HuH-7.5 (cell line): Measurements from ENCODE around the gene SLC2A5.

ENCODE experiments used
- DNase-seq: peaks from one replicate; pipeline ENCODE4 v3.0.0; 2011; ENCODE audit warnings: low spot score

The SLC2A5 gene

GRCh38 chr1:9088807-9089206 is 19.4 kb upstream of the SLC2A5 start:
- no peak for DNase-seq

GRCh38 chr1:9087411-9088125 is 18.1 kb upstream of the SLC2A5 start:
- no peak for DNase-seq

- no peak for DNase-seq
Observed at GRCh38 chr1:9086796-9087195, 17.4 kb upstream of the SLC2A5 start.

GRCh38 chr1:9086045-9086444 is 16.6 kb upstream of the SLC2A5 start:
- DNase-seq: no peak

- no peak for DNase-seq
Observed at GRCh38 chr1:9085306-9085940, 16.0 kb upstream of the SLC2A5 start.

- DNase-seq: no peak
Observed at GRCh38 chr1:9084906-9085305, 15.5 kb upstream of the SLC2A5 start.

GRCh38 chr1:9081473-9081872 is 12.0 kb upstream of the SLC2A5 start:
- no peak for DNase-seq

- DNase-seq: no peak
Observed at GRCh38 chr1:9080705-9081291, 11.4 kb upstream of the SLC2A5 start.

- no peak for DNase-seq
Observed at GRCh38 chr1:9079988-9080704, 10.7 kb upstream of the SLC2A5 start.

- no peak for DNase-seq
Observed at GRCh38 chr1:9078752-9079500, 9.5 kb upstream of the SLC2A5 start.

- no peak for DNase-seq
Observed at GRCh38 chr1:9078015-9078751, 8.7 kb upstream of the SLC2A5 start.

GRCh38 chr1:9075022-9075421 is 5.6 kb upstream of the SLC2A5 start:
- no peak for DNase-seq

GRCh38 chr1:9073143-9073542 is 3.7 kb upstream of the SLC2A5 start:
- no peak for DNase-seq

GRCh38 chr1:9071554-9072235 is 2.3 kb upstream of the SLC2A5 start:
- DNase-seq: no peak

- no peak for DNase-seq
Observed at GRCh38 chr1:9070486-9070885, 1.1 kb upstream of the SLC2A5 start.

GRCh38 chr1:9068981-9069325 is 482 bp downstream of the SLC2A5 start:
- no peak for DNase-seq

- DNase-seq: no peak
Observed at GRCh38 chr1:9066945-9067807, 2.3 kb downstream of the SLC2A5 start.

- DNase-seq: no peak
Observed at GRCh38 chr1:9065213-9065751, 4.2 kb downstream of the SLC2A5 start.

GRCh38 chr1:9062846-9063245 is 6.6 kb downstream of the SLC2A5 start:
- DNase-seq: no peak

- no peak for DNase-seq
Observed at GRCh38 chr1:9062021-9062471, 7.4 kb downstream of the SLC2A5 start.
